VCaP (cell line): Measurements from ENCODE around the gene POLR2E.
"Not testable (repeated sequence)": the region's sequence is repeated elsewhere in the genome, so short reads cannot be mapped to it uniquely, and the experiment has no call there.

Experiments
- H3K27ac ChIP-seq: fragments of 450-650 bp; 2 replicates; pipeline ENCODE4 v1.5.1; 2017
- CTCF ChIP-seq: fragments of 450-650 bp; conservative IDR thresholded peaks from 2 replicates; pipeline ENCODE4 v1.5.1; 2017; ENCODE audit warnings: mild to moderate bottlenecking, moderate library complexity

The POLR2E gene

GRCh38 chr19:1116726-1117581 lies 21.8 kb upstream of the POLR2E start:
- no peak for TF ChIP-seq CTCF
- H3K27ac ChIP-seq: no peak overlapping the region

- H3K27ac ChIP-seq: no peak overlapping the region
- TF ChIP-seq CTCF: no peak
Observed at GRCh38 chr19:1115646-1116420, 20.7 kb upstream of the POLR2E start.

- not testable (repeated sequence) for H3K27ac ChIP-seq
Observed at GRCh38 chr19:1114728-1115127, 19.6 kb upstream of the POLR2E start.

- TF ChIP-seq CTCF: no peak
- peak overlapping the region; percentile 79 for H3K27ac ChIP-seq
Observed at GRCh38 chr19:1113986-1114483, 18.9 kb upstream of the POLR2E start.

GRCh38 chr19:1113030-1113985 lies 18.1 kb upstream of the POLR2E start:
- peak; percentile 79 for TF ChIP-seq CTCF
- H3K27ac ChIP-seq: peak overlapping the region; percentile 79

GRCh38 chr19:1112268-1113029 lies 17.3 kb upstream of the POLR2E start:
- H3K27ac ChIP-seq: peak overlapping the region; percentile 79
- no peak for TF ChIP-seq CTCF

GRCh38 chr19:1111641-1112267 lies 16.6 kb upstream of the POLR2E start:
- peak overlapping the region; percentile 79 for H3K27ac ChIP-seq
- no peak for TF ChIP-seq CTCF
